CD1c-positive myeloid dendritic cell (primary cell): Measurements from ENCODE around the gene SLC26A6.

Experiments used
- DNase-seq: peaks from one replicate; pipeline ENCODE4 v3.0.0-alpha.2; 2016; ENCODE audit errors: extremely low spot score

Gene SLC26A6

DNA sequence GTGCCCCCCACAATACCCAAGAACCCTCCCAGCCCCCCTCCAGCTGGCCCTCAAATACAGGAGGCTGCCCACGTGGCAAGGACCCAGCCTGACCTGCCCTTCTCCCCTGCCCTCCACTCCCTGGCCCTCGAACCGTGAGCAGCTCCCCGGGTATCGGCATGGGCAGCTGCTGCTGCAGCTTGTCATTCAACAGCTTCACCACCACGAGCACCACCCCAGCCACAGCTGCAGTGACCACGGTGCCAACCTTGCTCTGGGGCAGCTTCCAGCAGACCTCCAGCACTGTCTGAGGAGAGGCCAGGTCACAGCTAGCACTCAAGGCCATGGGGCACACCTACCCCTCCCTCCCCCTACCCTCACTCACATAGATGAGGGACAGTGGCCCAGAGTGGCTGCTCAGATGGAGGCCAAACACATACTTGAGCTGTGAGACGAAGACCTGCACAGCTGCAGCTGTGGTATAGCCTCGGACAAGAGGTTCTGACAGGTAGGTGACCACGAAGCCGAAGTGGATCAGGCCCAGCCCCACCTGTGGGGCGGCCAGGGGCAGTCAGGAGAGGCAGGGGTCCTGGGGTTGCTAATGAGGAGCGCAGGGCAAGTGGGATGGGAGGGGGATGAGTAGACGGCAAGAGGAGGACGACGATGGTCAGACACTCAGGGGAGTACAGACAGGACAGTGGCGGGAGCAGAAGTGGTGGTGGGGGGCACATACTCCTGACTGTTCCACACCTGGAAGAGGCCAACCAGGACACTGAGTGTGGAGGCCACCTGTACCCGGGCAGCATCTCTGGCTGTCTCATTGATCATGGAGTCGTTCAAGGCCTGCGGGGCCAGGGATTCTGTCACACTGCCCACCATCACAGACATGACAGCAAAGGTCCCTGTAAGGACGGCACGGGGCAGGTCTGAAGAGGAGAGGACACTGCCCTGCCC, 3.5 kb downstream of the SLC26A6 start:
- DNase-seq, result no peak

DNA sequence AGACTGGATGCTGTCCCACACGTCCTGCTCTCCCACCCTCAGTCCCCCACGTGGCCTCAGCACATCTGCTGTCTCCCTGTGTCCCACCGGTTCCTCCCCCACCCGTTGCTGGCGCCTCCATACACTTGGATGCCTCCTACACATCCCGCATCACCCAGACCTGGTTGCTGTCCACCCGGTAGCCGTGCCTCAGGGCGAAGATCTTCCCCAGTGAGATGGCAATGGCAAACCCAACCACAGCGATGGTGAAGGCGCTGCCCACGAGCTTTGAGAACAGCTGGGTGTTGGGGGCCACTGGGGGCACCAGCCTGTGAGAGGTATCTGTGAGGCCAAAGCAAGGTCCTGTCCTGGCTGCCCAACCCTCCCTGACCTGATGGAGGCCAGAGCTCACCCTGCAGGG, 4.4 kb downstream of the SLC26A6 start:
- DNase-seq, result no peak

DNA sequence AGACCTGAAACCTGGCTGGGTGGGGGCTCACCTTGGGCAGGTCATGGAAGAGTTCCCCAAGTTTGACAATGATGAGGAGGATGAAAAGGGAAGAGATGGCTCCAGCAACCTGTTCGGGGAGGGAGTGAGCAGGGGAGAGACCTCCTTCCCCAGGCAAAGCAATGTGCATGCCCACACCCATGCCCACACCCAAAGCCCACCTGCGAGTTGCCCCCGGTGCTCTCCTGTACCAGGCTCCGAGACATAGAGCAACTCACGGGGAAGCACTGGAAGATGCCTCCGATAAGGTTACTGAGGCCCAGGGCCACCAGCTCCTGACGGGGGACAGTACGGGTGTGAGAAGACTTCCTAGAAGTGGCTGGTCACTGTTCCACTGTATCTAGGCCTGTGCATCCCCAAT, 4.9 kb downstream of the SLC26A6 start:
- no peak for DNase-seq

DNA sequence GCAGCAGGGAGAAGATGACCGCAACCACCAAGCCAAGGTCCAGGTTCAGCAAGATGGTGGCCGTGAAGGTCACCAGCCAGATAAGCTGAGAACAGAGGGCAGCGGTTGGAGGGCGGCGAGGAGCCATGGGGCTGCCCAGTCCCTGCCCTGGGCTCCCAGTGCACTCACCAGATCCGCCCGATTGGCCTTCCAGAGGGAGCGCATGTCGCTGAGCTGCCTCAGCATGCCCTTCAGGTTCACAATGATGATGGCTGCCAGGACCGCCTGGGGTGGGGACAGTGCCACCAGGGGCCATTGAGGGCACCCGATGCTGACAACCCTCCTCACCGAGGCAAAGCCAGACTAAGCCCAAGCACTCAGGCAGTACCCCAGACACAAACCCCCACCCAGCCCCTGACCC, 5.4 kb downstream of the SLC26A6 start:
- no peak for DNase-seq

DNA sequence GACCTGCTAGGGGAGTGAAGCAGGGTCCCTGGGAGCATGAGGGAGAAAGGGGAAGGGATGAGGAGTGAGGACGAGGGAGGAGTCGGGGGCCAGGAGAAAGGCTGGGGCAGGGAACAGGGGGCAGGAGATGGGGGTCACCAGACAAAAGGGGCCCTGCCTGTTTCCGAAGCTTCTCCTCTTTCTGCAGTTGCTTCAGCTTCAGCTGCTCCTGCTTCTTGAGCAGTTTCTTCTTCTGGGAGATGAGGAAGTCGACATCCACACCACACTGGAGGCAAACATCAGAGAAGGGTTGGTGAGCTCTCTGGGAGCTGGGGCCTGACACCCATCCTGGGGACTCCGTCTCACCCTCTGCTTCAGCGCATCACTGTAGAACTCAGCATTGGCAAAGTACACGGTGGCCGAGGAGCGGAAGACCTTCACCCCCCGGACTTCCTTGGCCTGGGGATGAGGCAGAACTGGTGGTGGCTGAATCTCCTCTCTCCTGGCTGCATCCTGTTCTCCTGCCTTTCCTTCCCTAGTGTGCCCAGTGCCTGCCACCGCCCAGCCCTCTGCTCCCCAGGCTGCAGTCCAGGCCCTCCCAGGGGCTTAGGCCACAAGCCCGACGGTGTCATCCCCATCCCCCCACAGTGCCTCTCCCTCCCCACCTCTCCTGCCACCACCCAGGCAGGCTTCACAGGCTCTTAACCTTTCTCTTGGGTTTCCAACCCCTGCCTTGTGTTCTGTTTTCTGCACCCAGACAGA, 6.8 kb downstream of the SLC26A6 start:
- DNase-seq, result no peak

DNA sequence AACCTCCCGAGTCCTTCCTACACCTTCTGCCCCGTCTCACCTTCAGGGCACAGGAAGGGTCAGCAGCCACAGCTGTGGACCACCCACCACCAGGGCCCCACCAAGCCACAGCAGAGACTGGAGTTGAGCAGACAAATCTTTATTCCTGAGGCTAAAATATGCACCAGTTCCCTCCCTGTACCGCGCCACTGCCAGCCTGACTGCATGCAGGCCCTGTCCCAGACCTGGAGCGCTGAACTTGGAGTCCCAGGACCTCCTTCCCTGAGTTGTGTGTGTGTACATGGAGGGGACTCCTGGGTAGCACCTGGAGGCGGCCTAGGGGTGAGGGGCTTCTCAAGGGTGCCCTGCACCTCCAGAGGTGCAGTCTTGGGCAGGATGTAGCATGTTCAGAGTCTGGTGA, 9.7 kb downstream of the SLC26A6 start:
- no peak for DNase-seq

DNA sequence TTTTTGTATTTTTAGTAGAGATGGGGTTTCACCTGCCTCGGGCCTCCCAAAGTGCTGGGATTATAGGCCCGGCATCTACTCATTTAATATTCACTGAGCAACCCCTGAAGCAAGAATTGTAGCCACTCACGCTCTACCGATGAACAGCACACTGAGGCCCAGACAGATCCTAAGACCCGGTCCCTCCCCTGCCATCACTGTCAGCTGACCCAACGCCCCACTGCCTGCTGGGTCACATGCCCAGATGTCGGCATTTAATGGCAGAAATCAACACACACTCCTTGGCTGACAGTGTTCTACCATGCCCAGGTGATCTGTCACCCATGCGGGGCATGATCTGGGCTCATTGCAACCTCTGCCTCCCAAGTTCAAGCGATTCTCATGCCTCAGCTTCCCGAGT, 10.5 kb downstream of the SLC26A6 start:
- DNase-seq, result no peak

DNA sequence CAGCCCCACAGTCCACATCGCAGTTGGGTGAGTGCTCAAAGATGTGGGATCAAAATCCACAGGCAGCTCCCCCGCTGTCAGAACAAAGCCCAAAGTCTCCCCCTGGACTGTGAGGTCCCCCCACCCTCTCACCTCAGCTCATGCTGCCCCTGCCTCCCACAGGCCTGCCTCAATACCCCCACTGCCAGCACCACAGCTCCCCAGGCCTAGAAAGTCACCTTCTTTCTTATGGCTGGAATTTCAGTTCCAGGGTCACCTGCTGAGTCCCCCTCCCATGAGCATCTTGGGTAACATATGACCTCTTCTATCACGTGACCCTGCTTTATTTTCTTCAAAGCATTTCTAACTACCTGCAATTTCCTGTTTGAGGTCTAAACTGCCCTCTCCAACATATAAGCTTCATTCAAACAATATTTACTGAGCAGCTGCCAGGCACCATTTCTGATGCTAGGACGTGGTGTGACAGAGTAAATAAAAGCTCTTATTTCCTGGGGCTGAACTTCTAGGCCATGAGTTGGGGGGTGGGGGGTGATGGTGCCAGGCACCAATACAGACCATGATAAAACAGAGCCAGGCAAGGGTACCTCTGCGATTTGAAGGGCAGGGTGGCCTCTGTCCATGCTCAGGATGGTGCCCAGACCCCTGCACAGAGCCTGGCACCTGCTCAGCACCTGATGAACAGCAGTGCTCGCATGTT, 11.3 kb downstream of the SLC26A6 start:
- DNase-seq, result no peak

DNA sequence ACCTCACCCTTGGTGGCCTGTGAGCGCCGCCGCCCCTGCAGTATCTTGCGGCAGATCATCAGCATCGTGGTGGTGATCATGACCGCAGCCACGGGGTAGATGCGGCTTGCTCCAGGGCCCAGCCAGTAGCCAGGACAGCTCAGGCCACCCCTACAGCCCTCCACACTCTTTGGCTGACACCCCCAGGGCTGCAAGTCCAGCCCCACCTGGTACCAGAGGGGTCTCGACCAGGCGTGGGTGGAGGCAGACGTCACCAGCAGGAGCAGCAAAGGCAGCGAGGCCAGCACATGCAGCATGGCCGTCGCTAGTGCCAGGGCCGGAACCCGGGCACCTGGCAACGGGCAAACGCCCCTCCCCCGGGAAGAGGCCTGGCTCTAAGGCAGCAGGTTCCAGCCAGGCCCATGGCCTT, 13.8 kb downstream of the SLC26A6 start, which contains the start of gene TMEM89:
Gene TMEM89, minus strand, starts transcription at position 309 of the 409 bp plus-strand sequence. Its CDS starts 13 bp downstream, at position 296.
- no peak for DNase-seq

DNA sequence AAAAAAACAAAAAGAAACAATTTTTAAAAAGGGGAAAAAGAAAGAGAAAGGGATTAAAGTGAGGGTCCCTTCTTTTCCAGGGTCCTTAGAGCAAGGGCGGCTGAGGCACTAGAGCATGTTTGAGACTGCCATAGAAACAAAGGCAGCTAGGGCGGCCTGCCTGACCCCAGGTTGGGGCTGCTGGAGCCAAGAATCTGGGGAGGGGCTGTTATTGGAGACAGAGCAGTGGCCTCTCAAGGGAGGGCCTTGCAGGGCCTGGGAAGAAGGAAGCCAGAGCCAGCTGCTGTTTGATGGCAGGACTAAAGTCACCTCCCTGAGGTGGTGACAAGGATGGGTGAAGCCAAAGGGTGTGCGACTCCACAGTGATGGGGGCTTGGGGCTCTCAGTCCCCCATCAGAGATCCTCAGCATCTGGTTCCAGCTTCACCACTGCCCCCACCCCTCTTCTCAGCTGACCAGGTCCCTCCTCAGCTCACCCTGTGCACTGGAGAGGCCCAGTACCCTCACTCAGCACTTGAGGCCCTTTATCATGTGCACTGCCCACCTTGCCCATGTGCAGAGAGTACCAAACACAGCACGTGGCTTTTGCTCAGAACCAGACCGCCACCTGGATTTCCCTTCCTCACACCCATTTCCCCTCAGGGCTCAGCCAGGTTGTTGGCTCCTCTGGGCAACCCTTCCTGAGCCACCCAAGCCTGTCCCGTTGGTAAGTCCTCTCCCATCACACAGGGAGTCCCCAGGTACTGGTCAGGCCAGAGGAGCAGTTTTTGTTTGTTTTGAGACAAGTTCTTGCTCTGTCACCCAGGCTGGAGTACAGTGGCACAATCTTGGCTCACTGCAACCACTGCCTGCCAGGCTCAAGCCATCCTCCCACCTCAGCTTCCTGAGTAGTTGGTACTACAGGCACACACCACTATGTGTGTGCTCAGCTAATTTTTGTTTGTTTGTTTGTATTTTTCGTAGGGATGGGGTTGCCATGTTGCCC, 15.4 kb downstream of the SLC26A6 start:
- DNase-seq, result no peak

DNA sequence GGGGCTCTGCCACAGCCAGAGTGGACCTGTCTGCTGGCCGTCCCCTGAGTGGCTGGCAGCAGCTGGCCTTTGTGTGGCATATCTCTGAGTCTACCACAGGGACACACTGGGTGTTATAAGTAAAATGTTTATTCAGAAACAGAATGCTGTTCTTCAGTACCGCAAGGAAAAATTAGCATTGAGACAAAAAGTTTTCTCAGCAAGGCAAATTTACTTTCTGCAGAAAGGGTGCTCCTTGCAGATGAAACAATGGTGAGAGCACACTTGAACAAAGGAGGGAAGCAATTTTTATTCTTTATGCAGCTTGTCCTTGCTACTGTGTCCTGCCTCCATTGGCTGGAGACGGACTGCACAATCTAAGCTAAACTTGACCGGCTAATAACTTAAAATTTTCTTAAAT, 17.7 kb downstream of the SLC26A6 start:
- peak; percentile 25 for DNase-seq

DNA sequence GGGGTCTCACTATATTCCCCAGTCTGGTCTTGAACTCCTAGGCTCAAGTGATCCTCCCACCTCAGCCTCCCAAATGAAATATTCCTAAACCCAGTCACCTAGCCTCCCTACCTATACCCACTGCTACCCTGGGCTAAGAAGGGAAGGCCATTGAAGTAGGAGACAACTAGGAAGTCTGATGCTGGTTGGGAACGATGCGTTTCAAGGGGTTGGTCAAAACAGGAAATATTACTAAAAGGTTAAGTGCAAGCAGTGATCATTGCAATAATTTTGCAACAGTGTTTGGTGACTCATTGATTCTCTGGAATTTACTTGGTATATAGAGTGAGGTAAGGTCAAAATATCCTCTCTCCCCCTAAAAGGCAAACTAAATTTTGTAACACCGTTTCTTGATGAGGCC, 21.2 kb downstream of the SLC26A6 start:
- peak; percentile 94 for DNase-seq

DNA sequence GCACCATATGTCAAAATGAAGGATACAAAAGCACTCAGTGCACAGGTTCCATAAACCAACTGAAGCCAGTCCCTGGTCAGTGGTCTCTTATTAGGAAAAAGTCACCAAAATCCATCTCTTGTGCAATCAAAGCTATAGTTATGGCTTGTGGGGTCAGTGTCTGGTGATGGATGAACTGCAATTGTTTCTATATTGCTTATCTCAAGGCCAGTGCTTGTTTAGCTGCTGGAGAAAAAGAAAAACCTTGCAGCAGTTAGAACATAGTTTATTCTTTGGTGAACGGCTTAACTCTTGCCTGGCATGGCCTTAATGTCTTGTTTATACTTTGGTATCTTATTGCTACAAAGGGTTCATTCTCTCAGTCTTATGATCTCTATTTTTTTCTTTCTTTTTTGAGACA, 23.0 kb downstream of the SLC26A6 start:
- no peak for DNase-seq

DNA sequence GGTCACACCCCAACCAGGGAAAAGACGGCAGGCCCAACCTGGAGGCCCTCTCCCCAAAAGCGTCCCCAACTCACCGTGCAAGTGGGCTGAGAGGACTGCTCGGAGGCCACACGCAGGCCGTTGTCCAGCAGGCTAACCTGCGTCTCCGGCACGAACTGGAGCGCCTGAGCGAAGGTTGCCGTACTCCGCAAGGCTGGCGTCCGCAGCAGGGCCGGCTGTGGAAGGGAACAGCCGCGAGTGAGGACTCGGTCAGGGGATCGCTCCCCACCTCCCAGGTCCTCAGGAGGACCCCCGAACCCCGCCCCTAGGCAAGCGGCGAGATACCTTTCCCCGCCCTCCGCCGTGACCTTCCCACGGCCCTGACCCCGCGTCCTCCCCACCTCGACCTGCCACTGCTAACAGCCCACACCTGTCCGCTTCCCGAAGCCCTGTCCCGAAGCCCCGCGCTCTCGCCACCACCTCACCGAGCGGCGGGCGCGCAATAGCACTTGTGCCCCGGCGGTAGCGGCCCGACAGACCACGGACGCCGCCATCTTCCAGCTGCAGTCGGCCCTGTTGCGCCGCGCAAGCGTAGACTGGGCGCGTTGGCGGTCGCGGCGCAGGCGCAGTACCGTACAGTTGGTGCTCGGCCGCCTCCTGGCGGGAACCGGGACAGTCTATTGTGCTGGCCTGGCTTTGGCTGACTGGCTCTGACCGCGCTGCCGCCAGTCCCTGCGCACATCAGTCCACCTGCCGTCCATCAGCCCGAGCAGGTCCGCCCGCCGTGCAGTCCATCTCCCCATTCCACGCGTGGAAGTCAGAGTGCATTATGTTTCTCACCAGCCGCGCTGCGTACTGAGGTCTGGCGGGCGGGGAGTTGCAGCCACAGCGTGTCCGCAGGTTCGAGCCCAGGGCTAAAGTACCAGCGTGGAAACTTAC, 25.9 kb downstream of the SLC26A6 start, which contains the start of gene UQCRC1:
Gene UQCRC1, minus strand, starts transcription at position 559 of the 918 bp plus-strand sequence. Its CDS starts 26 bp downstream, at position 533.
- peak; percentile 97 for DNase-seq

DNA sequence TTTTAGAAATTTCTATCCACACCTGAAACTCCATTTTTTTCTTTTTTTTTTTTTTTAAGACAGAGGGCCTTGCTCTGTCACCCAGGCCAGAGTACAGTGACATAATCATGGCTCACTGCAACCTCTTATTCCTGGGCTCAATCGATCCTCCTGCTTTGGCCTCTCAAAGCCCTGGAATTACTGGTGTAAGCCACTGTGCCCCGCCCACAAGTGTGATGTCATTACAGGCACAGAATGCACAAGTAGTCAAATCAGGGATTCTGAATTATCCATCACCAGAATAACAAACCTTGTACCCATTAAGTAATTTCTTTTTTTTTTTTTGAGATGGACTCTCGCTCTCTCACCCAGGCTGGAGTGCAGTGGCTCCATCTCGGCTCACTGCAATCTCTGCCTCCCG, 27.7 kb downstream of the SLC26A6 start:
- DNase-seq, result peak; percentile 25

DNA sequence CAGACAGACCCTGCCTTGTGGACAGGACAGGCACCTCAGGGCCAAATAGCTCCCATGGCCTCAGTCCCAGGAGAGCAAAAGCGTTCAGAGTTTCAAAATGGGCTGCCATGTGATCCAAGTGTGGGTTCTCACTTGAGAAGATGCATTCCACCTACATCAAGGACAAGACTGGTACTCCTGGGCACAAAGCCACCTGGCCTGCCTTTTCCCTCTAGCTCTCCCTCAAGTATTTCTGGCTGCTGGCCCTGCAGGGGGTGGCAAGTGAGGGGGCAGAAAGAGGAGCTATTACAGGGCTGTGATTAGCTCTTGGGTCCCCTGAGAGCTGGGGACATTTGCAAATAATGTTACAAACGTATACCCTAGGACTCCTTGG, 33.7 kb downstream of the SLC26A6 start:
- no peak for DNase-seq

DNA sequence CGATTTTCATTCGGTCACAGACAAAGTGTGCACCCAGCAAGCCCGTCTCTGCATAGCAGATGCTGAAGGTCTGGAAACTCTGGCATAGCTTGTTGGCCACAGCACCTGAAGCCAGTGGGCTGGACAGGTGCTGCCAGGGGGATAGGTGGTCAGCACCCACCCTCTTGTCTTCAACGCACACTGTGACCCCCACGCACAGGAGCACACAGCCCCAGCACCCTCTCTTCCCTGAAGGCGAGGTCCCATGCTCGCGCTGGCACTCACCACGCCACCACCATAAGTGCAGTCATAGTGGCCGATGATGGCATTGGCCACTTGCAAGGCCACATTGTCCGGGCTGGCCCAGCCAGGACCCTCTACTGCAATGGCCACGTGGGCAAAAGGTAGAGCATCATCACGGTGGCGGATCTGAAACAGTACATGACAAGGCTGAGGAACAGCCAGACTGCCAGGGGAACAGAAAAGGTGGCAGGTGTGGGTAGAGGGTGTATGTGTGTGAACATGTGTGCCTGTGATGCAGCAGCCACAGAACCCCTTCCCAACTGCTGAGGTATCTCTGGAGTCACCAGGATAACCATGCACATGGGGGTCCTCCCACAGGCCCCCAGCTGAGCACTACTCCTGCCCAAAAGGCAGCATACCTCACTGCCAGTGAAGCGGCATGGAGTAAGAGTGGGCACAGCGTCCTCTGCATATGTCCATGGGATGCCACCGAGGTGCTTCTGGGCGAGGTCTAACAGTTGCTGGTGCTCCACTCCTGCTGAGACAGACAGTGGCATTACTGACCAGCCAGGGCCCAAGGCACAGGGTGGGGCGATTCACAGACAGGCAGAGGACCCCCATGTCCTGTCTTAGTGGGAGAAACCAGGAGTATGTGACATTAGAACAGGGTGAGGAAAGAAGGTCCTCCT, 34.3 kb downstream of the SLC26A6 start:
- no peak for DNase-seq

DNA sequence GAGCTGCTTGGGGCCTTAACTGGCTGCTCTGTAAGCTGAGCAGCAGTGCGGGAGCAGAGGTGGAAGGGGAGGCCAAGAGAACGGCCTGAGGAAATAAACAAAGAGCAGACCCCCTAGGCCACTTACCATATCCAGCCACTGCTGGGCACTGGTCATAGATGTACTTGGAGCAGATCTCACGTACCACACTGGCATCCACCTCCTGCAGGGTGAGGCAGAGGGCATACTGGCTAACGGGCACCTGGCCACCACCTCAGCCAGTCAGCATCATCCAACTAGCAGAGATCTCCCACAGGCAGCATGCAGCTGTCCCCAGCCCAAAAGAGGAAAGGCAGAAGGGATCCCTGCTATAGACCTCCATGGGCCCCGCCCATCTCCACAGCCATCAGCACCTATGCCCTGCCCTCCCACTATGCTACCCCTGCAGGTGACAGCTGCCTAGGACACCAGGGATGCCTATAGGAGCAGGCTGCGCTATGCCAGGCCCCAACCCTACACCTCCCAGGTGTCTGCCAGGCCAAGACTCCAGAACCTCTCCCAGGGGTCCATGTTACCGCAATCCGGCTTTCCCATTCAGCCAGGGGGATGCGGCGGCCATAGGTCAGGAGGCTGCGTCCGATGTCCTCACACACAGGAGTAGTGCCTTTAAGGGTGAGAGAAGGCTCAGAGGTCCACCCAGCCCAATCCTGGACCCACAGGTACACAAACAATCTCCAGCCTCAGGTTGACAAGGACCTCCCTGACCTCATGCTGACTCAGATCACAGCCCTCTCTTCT, 35.6 kb downstream of the SLC26A6 start:
- DNase-seq, result no peak
